HG02943 (cell line): ENCODE measurements around the gene PRKCZ.

Source experiments
- ATAC-seq: cut with Tn5 transposase; IDR thresholded peaks from one replicate; pipeline ENCODE4 v1.9.1; 2021; ENCODE audit warnings: mild to moderate bottlenecking, low read depth, moderate library complexity; ENCODE audit not compliant: unreplicated experiment

PRKCZ gene

GRCh38 chr1:2185880-2186855, 136.0 kb downstream of the PRKCZ start:
- ATAC-seq = no peak

- no peak for ATAC-seq
Measured at GRCh38 chr1:2186901-2187300, 136.7 kb downstream of the PRKCZ start.

GRCh38 chr1:2187619-2188018, 137.4 kb downstream of the PRKCZ start:
- no peak for ATAC-seq

- ATAC-seq = no peak
Measured at GRCh38 chr1:2188336-2188735, 138.1 kb downstream of the PRKCZ start.

GRCh38 chr1:2189459-2190425, 139.5 kb downstream of the PRKCZ start:
- ATAC-seq = no peak

GRCh38 chr1:2190491-2190976, 140.3 kb downstream of the PRKCZ start:
- no peak for ATAC-seq

- no peak for ATAC-seq
Measured at GRCh38 chr1:2192031-2192995, 142.1 kb downstream of the PRKCZ start.

GRCh38 chr1:2193514-2194281, 143.5 kb downstream of the PRKCZ start:
- ATAC-seq = no peak

- ATAC-seq = peak; percentile 39
Measured at GRCh38 chr1:2194319-2194897, 144.2 kb downstream of the PRKCZ start, which contains the start of gene FAAP20. TSS of gene FAAP20 (minus strand) at chr1:2194772. CDS start at chr1:2194749, 23 bp downstream.

- peak; percentile 55 for ATAC-seq
Measured at GRCh38 chr1:2194898-2195673, 144.9 kb downstream of the PRKCZ start.

- no peak for ATAC-seq
Measured at GRCh38 chr1:2195785-2196184, 145.6 kb downstream of the PRKCZ start.

- ATAC-seq = no peak
Measured at GRCh38 chr1:2196901-2197638, 146.9 kb downstream of the PRKCZ start.

GRCh38 chr1:2197707-2198165, 147.5 kb downstream of the PRKCZ start:
- no peak for ATAC-seq

GRCh38 chr1:2198571-2198970, 148.4 kb downstream of the PRKCZ start:
- no peak for ATAC-seq

GRCh38 chr1:2199042-2199810, 149.0 kb downstream of the PRKCZ start:
- ATAC-seq = no peak

- ATAC-seq = no peak
Measured at GRCh38 chr1:2200308-2200943, 150.2 kb downstream of the PRKCZ start.
